ENCODE data around the gene GON7. TPM values are rescaled to one million over a fixed set of nuclear protein-coding genes. Genes with fewer than 3 reads are reported as not detected.
"Not testable (repeated sequence)": the region's sequence is repeated elsewhere in the genome, so short reads cannot be mapped to it uniquely, and the experiment has no call there.

Gene GON7
- total RNA-seq, 1 donor from 2014 or later, result 5.3 TPM

GRCh38 chr14:93160353-93160801 is 46.5 kb downstream of the GON7 start:
- TF ChIP-seq, protein P1, sequence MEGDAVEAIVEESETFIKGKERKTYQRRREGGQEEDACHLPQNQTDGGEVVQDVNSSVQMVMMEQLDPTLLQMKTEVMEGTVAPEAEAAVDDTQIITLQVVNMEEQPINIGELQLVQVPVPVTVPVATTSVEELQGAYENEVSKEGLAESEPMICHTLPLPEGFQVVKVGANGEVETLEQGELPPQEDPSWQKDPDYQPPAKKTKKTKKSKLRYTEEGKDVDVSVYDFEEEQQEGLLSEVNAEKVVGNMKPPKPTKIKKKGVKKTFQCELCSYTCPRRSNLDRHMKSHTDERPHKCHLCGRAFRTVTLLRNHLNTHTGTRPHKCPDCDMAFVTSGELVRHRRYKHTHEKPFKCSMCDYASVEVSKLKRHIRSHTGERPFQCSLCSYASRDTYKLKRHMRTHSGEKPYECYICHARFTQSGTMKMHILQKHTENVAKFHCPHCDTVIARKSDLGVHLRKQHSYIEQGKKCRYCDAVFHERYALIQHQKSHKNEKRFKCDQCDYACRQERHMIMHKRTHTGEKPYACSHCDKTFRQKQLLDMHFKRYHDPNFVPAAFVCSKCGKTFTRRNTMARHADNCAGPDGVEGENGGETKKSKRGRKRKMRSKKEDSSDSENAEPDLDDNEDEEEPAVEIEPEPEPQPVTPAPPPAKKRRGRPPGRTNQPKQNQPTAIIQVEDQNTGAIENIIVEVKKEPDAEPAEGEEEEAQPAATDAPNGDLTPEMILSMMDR (IDR thresholded peaks at IDR 0.05), result peak; percentile 73
- Mint-ChIP-seq H3K36me3 (ENCODE audit: low read depth) (no peaks in the 10 kb centered on the region), H3K4me3 (ENCODE audit: unreplicated experiment) (no peak overlapping the region), H3K27ac (ENCODE audit: unreplicated experiment) (no peak overlapping the region), H3K4me1 (ENCODE audit: low read depth) (peaks cover 5% of the 10 kb centered on the region), H3K27me3 (ENCODE audit: low read depth) (peaks cover 4% of the 10 kb centered on the region), H3K9me3 (ENCODE audit: low read depth) (no peaks in the 10 kb centered on the region)
- DNase-seq (ENCODE audit: low spot score), result no peak

GRCh38 chr14:93159625-93160352 is 47.1 kb downstream of the GON7 start:
- H3K27me3 Mint-ChIP-seq (ENCODE audit: low read depth); H3K36me3 Mint-ChIP-seq (ENCODE audit: low read depth); H3K9me3 Mint-ChIP-seq (ENCODE audit: low read depth); H3K4me1 Mint-ChIP-seq (ENCODE audit: low read depth); H3K4me3 Mint-ChIP-seq (ENCODE audit: unreplicated experiment); DNase-seq (ENCODE audit: low spot score); H3K27ac Mint-ChIP-seq (ENCODE audit: unreplicated experiment): not testable (repeated sequence)

DNA sequence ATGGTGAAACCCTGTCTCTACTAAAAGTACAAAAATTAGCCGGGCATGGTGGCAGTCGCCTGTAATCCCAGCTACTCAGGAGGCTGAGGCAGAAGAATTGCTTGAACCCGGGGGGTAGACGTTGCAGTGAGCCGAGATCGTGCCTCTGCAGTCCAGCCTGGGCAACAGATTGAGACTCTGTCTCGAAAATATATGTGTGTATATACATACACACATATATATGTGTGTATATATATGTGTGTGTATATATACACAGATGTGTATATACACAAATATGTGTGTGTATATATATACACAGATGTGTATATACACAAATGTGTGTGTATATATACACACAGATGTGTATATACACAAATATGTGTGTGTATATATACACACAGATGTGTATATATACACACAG is 48.5 kb downstream of the GON7 start:
- not testable (repeated sequence) for H3K27ac Mint-ChIP-seq (ENCODE audit: unreplicated experiment); H3K4me3 Mint-ChIP-seq (ENCODE audit: unreplicated experiment); H3K4me1 Mint-ChIP-seq (ENCODE audit: low read depth)

GRCh38 chr14:93156693-93157369 is 50.0 kb downstream of the GON7 start:
- H3K4me1 Mint-ChIP-seq (ENCODE audit: low read depth), result no peaks in the 10 kb centered on the region
- no peak overlapping the region for H3K27ac Mint-ChIP-seq (ENCODE audit: unreplicated experiment)
- no peaks in the 10 kb centered on the region for H3K36me3 Mint-ChIP-seq (ENCODE audit: low read depth)
- H3K27me3 Mint-ChIP-seq (ENCODE audit: low read depth), result peaks cover 6% of the 10 kb centered on the region
- no peak overlapping the region for H3K4me3 Mint-ChIP-seq (ENCODE audit: unreplicated experiment)
- TF ChIP-seq, protein P1 (IDR thresholded peaks at IDR 0.05), result no peak
- H3K9me3 Mint-ChIP-seq (ENCODE audit: low read depth), result no peaks in the 10 kb centered on the region
- DNase-seq (ENCODE audit: low spot score), result no peak

More for the DNA sequence above, 48.5 kb downstream of the GON7 start:
- not testable (repeated sequence) for H3K9me3 Mint-ChIP-seq (ENCODE audit: low read depth); DNase-seq (ENCODE audit: low spot score); H3K27me3 Mint-ChIP-seq (ENCODE audit: low read depth); H3K36me3 Mint-ChIP-seq (ENCODE audit: low read depth)

- no peak for DNase-seq (ENCODE audit: low spot score)
- Mint-ChIP-seq H3K4me1 (ENCODE audit: low read depth) (no peaks in the 10 kb centered on the region), H3K27me3 (ENCODE audit: low read depth) (peaks cover 13% of the 10 kb centered on the region), H3K9me3 (ENCODE audit: low read depth) (no peaks in the 10 kb centered on the region), H3K27ac (ENCODE audit: unreplicated experiment) (no peak overlapping the region), H3K4me3 (ENCODE audit: unreplicated experiment) (no peak overlapping the region), H3K36me3 (ENCODE audit: low read depth) (no peaks in the 10 kb centered on the region)
- TF ChIP-seq, protein P1 (IDR thresholded peaks at IDR 0.05), result no peak
Measured at GRCh38 chr14:93155667-93156066, 51.2 kb downstream of the GON7 start.

GRCh38 chr14:93153121-93153520 is 53.7 kb downstream of the GON7 start:
- no peak for DNase-seq (ENCODE audit: low spot score)
- TF ChIP-seq, protein P1 (IDR thresholded peaks at IDR 0.05), result no peak
- Mint-ChIP-seq H3K36me3 (ENCODE audit: low read depth) (no peaks in the 10 kb centered on the region), H3K4me3 (ENCODE audit: unreplicated experiment) (no peak overlapping the region), H3K9me3 (ENCODE audit: low read depth) (no peaks in the 10 kb centered on the region), H3K27ac (ENCODE audit: unreplicated experiment) (no peak overlapping the region), H3K4me1 (ENCODE audit: low read depth) (no peaks in the 10 kb centered on the region), H3K27me3 (ENCODE audit: low read depth) (peaks cover 21% of the 10 kb centered on the region)

Other genes starting within 250 kb of the GON7 start
- gene ITPK1, start 91.1 kb downstream of the GON7 start, total RNA-seq, result 27.7 to 31.2 TPM (median 28.2 TPM) in 3 replicates
- gene MOAP1, start 22.2 kb downstream of the GON7 start, total RNA-seq, result 14.5 to 18.1 TPM (median 16.7 TPM) in 3 replicates
- gene LYSET, start 21.7 kb downstream of the GON7 start, total RNA-seq, result 13.1 to 15.2 TPM (median 14.9 TPM) in 3 replicates
- 15.3 to 27.1 TPM (median 16.6 TPM) in 3 replicates for gene UBR7, start 191 bp upstream of the GON7 start, total RNA-seq
- 43.5 to 57.9 TPM (median 44.4 TPM) in 3 replicates for gene BTBD7, start 126.0 kb upstream of the GON7 start, total RNA-seq
- gene COX8C, start 140.1 kb upstream of the GON7 start, total RNA-seq, result not detected in 3 replicates
- 0.10 to 0.19 TPM (median 0.15 TPM) in 3 replicates for gene UNC79, start 223.9 kb upstream of the GON7 start, total RNA-seq

Data from chondrocyte (in vitro differentiated cells).